GM12878 (cell line): ENCODE data around the gene SLC22A31. TPM values are rescaled to one million over a fixed set of nuclear protein-coding genes. Genes with fewer than 3 reads are reported as not detected.

Experiments
- ATAC-seq: fragments of 200-7000 bp; cut with Tn5 transposase; 3 replicates; pipeline ENCODE4 v1.9.1; 2020; ENCODE audit warnings: mild to moderate bottlenecking, moderate library complexity
- BruUV-seq: library from RNA; stranded (reverse); fragments of 400-500 nt; replicated peaks from 2 replicates; lab custom pipeline; 2021; lab: Mats Ljungman, UMichigan
- CTCF ChIA-PET: fragments of 300-600 bp; sonication (Branson Sonifier 250); formaldehyde crosslinking; extraction: SDS; loops from one replicate; lab custom pipeline; 2021; ENCODE audit warnings: inconsistent platforms; lab: Yijun Ruan, JAX
- POLR2A ChIA-PET: fragments of 350-600 bp; formaldehyde crosslinking; extraction: SDS; loops from one replicate; lab custom pipeline; 2021; ENCODE audit warnings: inconsistent platforms; lab: Charles Lee
- RAD21 ChIA-PET: fragments of 300-600 bp; sonication (Branson Sonifier 250); formaldehyde crosslinking; loops from one replicate; lab custom pipeline; 2023; ENCODE audit warnings: antibody characterized with exemption; ENCODE audit not compliant: unreplicated experiment; lab: Charles Lee
- SMC1A ChIA-PET: fragments of 300-600 bp; sonication (Branson Sonifier 250); formaldehyde crosslinking; loops from one replicate; lab custom pipeline; 2023; ENCODE audit not compliant: unreplicated experiment, uncharacterized antibody; lab: Charles Lee
- DNase-seq: peaks from one replicate; pipeline ENCODE4 v3.0.0-alpha.2; 2011; ENCODE audit warnings: low read depth, low spot score
- FAIRE-seq: peaks from 3 replicates; lab custom pipeline; 2011; peaks lifted over from hg19 to GRCh38; lab: Jason Lieb, UNC
- H2AFZ ChIP-seq: 2 replicates; pipeline ENCODE4 v1.6.0; 2011; ENCODE audit warnings: low read depth, low read length, control low read depth; ENCODE audit not compliant: control insufficient read depth
- H3K27ac ChIP-seq: 2 replicates; pipeline ENCODE4 v1.5.1; 2011; ENCODE audit warnings: control low read depth; ENCODE audit not compliant: control insufficient read depth, insufficient read depth
- H3K27me3 ChIP-seq, 2 experiments: replicated peaks in 1 of 2; 2 replicates each; pipeline versions ENCODE4 v1.6.0 to v1.6.1; 2011; ENCODE audit warnings: low read length in 1 of 2; ENCODE audit not compliant: control insufficient read depth in 2 of 2, insufficient read depth in 2 of 2
- H3K36me3 ChIP-seq, 2 experiments: 2 replicates each; pipeline ENCODE4 v1.5.1; 2011; ENCODE audit warnings: low read length in 1 of 2; ENCODE audit not compliant: control insufficient read depth in 2 of 2, insufficient read depth in 2 of 2
- H3K4me1 ChIP-seq: 2 replicates; pipeline ENCODE4 v1.6.1; 2011; ENCODE audit warnings: mild to moderate bottlenecking, low read length, moderate library complexity, mixed read lengths; ENCODE audit not compliant: control insufficient read depth, insufficient read depth
- H3K4me2 ChIP-seq: 2 replicates; pipeline ENCODE4 v1.6.0; 2011; ENCODE audit warnings: control low read depth; ENCODE audit not compliant: control insufficient read depth, insufficient read depth
- H3K4me3 ChIP-seq: fragments of 200-600 bp; sonication (generic); 2 replicates; pipeline ENCODE4 v1.5.1; 2016
- H3K79me2 ChIP-seq: 2 replicates; pipeline ENCODE4 v1.6.0; 2011; ENCODE audit warnings: low read length; ENCODE audit not compliant: control insufficient read depth, insufficient read depth
- H3K9ac ChIP-seq: 2 replicates; pipeline ENCODE4 v1.8.0; 2011; ENCODE audit warnings: low read length, control low read depth, mixed read lengths; ENCODE audit not compliant: control insufficient read depth, insufficient read depth
- H3K9me3 ChIP-seq: replicated peaks from 3 replicates; pipeline ENCODE4 v1.5.1; 2011; ENCODE audit warnings: mild to moderate bottlenecking, low read length; ENCODE audit not compliant: control insufficient read depth, insufficient read depth
- H4K20me1 ChIP-seq: 2 replicates; pipeline ENCODE4 v1.6.0; 2011; ENCODE audit not compliant: control insufficient read depth, insufficient read depth
- NRF1 ChIP-seq: conservative IDR thresholded peaks from 2 replicates; pipeline ENCODE4 v1.6.1; 2011; ENCODE audit warnings: mild to moderate bottlenecking, low read depth, low read length, improper control_type of control experiment
- RCOR1 ChIP-seq: conservative IDR thresholded peaks from 2 replicates; pipeline ENCODE4 v1.6.1; 2012; ENCODE audit warnings: low read depth, low read length, improper control_type of control experiment
- REST ChIP-seq: IDR thresholded peaks from 2 replicates; pipeline ENCODE4 v1.6.1; 2012; ENCODE audit warnings: mild to moderate bottlenecking, low read depth, low read length
- SMAD5 ChIP-seq: IDR thresholded peaks from 2 replicates; pipeline ENCODE4 v1.6.1; 2016; ENCODE audit warnings: antibody characterized with exemption, low read depth
- SREBF1 ChIP-seq: IDR thresholded peaks from 2 replicates; pipeline ENCODE4 v1.6.1; 2012; ENCODE audit warnings: mild to moderate bottlenecking, low read length
- WGBS: methylation state at CpG from one replicate; pipeline ENCODE4 v1.1.6; 2016; ENCODE audit warnings: low lambda C conversion rate; ENCODE audit not compliant: insufficient replicate concordance, insufficient coverage; ENCODE audit errors: missing lambda C conversion rate; 5-methylcytosine and 5-hydroxymethylcytosine counted together
- in situ Hi-C: fragments of 300-500 bp; cut with MboI; formaldehyde crosslinking; loops from 9 replicates; pipeline ENCODE4 v1.14.3; 2018; ENCODE audit warnings: mixed read lengths
- intact Hi-C: fragments of 100-400 bp; cut with micrococcal nuclease; formaldehyde crosslinking; loops from one replicate; pipeline ENCODE4 v1.14.2; 2022; ENCODE audit not compliant: unreplicated experiment
- polyA plus RNA-seq, 11 experiments: library from polyadenylated mRNA; depleted of rRNA in 4 of 11; unstranded in 6 of 11; stranded (reverse) in 5 of 11; fragments of >200 nt; fragmentation: Nextera tagmentation in 4 of 11; fragmentation: Illumina TruSeq in 1 of 11; extraction: Ambion mirVana in 4 of 11; extraction: Trizol in 1 of 11; gene quantifications; 1 replicate in 1 of 11; 2 replicates in 10 of 11; pipeline versions ENCODE4 v1.2.1 to v1.2.3, GENCODE V29; 2011 to 2016; ENCODE audit warnings: inconsistent platforms in 2 of 11, missing spikeins in 2 of 11, low read depth in 1 of 11
- total RNA-seq, 4 experiments: library from RNA; depleted of rRNA in 3 of 4; stranded (reverse); fragments of >200 nt in 3 of 4; fragmentation: Illumina TruSeq in 1 of 4; extraction: Trizol in 1 of 4; gene quantifications; 2 replicates each; pipeline versions ENCODE4 v1.2.1 to v1.2.3, GENCODE V29; 2013 to 2021

Gene SLC22A31
- total and polyA plus RNA-seq, 10 of the 15 experiments (the other 5 are each of a cell fraction or from before 2014, with no cell fraction given): 0.13 to 0.24 (median 0.23) TPM; not detected in 7

DNA sequence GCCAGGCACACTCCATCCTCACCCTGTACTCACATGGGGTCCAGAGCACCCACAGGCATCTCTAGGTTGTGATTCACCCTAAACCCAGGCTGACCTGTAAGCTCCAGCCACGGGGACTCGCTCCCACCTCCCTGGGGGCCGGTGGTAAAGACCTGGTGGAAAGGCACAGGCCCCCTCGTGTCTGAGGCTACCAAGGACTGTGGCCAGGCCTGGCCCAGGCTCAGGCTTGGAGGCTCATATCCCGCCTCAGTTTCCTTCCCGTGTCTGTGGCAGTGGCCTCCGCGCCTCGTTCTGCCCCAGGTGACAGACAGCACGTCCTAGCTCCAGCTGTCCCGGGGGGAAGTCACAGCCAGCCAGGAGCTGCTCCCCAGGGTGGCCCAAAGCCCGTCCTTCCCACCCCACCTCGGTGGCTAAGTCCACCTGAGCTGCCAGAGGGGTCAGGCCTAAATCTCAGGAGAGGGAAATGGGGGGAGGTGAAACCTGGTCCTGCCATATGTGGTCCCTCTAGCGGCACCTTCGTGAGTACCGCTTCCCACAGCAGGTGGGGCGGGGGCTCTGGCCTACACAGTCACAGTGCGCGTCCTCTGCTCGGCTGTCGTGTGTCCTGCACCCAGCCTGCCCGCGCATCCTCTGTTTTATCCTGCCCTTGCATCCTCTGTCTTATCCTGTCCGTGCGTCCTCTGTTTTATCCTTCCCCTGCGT lies 16.2 kb downstream of the SLC22A31 start:
- H3K36me3 ChIP-seq: no peaks in the 10 kb centered on the region
- H3K27me3 ChIP-seq: no peaks in the 10 kb centered on the region
- no peaks in the 10 kb centered on the region for H3K4me1 ChIP-seq
- 63% methylated on average over 25 of the region's 26 CpGs for WGBS
- intact Hi-C loops (no loop called here), in situ Hi-C loops (no loop called here)
- H3K4me3 ChIP-seq: no peak overlapping the region
- H2AFZ ChIP-seq: no peak overlapping the region
- H3K4me2 ChIP-seq: no peak overlapping the region
- H3K9ac ChIP-seq: no peak overlapping the region
- H3K79me2 ChIP-seq: no peaks in the 10 kb centered on the region
- FAIRE-seq (no peak), ATAC-seq (no peak)
- ChIA-PET POLR2A (no interaction called here), SMC1A (no interaction called here), RAD21 (no interaction called here)
- H4K20me1 ChIP-seq: no peaks in the 10 kb centered on the region
- no TSS peak for BruUV-seq
- TF ChIP-seq SREBF1 (no peak), NRF1 (no peak), REST (no peak), RCOR1 (no peak), SMAD5 (no peak)
- TF ChIP-seq, all 136 proteins: peak for 0
- DNase-seq: no peak
- Histone ChIP-seq H3K9me3 (no peaks in the 10 kb centered on the region), H3K27ac (no peak overlapping the region)
- CTCF ChIA-PET: no interaction called here
